Measurements from ENCODE around the gene MAN1C1.
"Not testable (repeated sequence)": the region's sequence is repeated elsewhere in the genome, so short reads cannot be mapped to it uniquely, and the experiment has no call there.

MAN1C1 gene

DNA sequence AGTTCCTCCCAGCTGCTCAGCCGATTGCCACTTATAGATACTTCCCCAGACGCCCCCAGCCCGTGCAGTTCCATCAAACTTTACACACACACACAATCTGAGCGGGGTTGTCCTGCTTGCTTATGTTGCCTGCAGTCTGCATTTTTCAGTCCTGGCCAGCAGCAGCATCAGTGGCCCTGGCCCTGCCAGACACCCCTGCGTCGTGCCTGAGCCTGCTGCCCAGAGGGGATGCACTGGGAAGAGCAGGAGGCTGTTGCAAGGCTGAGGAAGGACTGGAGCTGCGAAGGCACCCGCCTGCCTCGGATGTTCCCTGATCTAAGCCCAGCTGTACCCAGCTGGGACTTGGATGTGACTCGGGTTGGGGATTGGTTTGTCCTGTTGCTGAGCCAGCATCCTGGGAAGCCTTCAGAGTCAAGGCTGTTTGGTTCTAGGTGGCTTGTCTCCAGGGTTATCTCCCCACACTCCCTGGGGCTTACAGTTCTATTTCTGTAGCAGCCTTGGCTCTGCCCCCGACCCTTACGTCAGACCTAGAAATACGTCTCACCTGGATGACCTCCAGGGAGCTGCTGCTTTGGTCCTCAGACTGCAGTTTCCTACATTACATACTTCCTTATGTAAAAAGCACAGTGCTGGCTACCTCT lies 42.3 kb downstream of the MAN1C1 start:
- no peak for DNase-seq

DNA sequence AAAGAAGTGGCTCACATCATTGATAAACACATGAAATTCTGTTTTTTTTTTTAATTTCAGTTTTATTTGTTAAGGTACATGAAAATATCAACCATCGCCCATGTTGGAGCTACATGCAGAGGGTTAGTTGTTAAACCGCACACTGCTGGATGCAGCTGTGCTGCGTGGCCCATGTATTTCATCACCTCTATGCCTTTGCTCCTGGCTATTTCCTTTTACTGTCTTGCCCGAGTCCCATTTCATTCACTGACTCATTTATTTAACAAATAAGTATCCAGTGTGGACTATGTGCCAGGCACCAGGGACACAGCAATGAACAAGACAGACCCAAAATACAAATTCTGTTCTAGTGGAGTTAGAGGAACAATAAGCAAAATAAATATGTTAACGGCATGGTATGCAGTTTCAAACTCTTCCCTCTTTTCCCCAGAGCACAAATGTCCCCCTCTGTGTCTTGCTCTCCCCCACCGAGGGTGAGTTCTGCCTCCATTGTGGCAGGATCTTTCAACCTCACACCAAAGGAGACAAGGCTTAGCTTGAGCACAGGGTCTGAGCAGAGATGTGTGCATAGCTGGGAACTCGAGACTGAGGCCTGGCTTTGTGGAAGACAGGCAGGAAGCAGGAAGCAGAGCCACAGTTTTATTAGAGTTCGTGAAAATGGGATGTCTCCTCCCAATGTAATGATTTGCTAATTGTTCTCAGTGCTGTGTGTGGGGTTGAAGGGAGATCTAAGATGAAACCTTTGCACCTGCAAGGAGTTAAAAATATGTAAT lies 44.6 kb downstream of the MAN1C1 start:
- DNase-seq, result no peak

DNA sequence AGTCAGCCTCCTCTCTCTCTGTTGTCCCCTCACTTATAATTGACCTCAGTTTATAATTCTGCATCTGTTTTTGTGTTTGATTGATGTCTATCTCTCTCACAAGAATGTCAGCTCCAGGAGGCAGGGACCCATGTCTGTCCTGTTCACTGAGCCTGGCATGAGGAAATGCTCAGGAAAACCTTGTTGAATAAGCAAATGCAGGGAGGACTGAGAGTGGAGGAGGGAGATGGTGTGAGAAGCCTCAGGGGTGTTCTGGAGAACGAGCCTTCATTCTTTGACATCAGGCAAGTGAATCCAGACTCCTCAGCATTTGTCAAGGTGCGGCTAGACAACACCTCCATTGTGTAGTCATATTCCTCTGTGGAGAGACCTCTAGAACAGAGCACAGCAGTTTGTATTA lies 45.5 kb downstream of the MAN1C1 start:
- no peak for DNase-seq

DNA sequence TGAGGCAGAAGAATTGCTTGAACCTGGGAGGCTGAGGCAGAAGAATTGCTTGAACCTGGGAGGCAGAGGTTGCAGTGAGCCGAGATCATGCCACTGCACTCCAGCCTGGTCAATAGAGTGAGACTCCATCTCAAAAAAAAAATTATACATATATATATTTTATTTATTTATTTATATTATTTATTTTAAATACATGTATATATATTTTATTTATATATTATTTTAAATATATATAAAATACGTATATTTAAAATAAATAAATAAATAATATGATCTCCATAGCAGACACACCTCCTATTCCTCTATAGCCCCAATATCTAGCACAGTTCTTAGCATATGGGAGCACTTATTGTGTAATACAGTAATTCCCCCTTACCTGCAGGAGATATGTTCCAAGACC lies 46.4 kb downstream of the MAN1C1 start:
- not testable (repeated sequence) for DNase-seq

DNA sequence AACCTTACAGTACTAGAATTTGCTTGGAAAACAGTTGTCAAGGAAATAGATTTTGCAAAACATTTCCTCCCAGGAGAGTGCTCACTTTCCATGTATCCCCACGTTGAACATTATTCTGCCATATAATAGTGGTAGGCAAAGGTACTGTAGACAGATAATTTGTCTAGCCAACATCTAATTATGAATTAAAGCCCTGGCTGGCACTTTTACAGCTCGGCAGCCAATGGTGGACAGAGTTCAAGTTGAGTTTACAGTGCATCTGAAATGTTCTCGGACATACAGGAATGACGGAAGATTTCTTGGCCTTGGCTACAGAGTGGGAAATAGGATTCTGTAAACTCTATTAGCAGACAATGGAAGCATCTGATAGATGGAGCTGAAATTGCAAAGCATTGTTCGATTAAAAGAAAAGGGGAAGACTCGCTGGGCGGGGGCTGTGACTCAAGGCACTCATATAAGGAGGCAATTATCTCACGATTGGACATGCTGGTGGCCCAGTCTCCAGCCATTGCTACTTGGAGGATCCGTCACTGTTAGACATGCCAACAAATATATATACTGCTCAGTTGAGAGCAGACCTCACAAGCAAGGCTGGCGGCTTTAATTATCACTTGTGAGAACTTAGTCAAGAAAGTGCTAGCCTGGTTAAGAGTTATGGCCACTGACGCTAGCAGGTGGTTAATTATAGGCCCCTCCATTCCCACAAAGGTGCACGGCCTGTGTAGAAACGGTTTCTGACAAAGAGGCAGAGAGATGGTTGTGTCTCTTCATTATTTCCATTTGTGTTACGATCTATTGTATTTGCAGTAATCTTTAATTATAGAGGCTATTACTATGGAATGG lies 48.0 kb downstream of the MAN1C1 start:
- no peak for DNase-seq

DNA sequence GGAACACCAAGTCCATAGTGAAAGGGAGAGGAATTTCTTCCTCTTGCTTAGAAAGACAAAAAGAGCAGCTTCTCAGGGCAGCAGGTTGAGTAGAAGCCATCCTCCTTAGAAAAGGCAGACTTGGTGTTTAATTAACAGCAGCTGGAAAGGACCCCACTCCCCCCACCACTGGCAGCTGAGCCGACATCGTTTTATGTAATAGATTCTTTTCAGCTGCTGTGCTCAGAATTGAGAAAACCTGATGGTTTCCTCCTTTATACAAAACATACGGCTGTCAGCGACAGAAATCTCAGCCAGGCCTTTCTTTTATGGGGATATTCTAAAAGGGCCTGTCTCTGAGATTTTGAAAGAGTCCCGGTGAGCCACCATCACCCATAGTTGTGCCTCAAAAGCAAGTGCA lies 49.9 kb downstream of the MAN1C1 start:
- DNase-seq, result no peak

DNA sequence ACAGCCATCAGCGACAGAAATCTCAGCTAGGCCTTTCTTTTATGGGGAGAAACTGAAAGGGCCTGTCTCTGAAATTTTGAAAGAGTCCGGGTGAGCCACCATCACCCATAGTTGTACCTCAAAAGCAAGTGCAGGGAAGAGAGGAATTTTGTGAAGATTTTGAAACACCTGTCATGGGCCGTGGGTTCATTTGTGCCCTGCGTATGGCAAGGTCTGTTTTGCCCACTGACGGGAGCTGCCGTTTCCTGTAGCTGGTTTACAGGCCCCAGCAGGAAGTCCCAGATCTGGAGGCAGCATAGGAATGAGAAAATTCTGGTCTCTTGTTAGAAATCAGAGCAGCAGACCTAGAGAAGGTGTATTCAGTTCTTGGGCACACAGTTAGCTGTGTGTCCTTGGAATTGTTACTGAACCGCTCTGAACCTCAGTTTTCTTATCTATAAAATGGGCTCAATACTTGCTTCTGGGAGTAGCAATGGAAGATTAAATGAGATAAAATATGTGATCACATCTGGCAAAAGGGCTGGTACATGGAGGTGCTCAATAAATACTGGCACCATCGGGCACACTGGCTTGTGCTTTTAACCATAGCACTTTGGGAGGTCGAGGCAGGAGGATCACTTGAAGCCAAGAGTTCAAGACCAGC lies 52.5 kb downstream of the MAN1C1 start:
- no peak for DNase-seq

DNA sequence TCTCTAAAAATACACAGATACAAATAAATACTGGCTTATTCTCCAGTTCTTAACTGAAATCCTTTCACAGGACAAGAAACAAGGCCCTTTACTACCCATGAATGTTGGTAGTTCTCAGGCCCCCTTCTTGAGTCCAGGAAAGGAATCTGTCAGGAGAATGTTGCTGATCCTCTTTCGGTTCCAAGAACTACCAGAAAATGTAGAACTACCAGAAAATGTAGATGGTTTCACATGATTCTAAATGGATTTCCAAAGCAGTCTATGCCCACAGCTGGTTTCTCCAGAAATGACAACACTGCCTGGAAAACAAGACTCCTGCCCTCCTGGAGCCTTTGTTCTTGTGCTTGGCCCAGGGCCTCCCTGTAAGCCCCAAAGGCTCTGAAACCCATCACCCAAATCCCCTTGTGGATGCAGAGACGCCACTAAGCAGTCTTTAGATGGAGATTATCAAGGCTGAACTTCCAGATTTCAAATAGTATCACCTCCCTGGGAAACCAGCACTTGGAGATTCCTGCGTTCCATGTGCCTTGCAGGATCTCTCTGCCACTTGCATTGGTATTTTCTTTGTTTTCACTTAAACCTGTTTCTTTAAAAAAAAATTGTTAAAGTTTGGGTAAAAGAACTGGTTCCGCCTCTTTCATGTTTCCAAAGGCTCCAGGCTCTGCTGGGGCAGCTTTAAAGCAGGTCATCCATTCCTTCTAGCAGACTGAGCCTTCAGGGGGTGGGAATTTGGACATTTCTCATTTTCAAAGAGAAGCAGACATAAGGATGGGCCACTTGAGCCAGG lies 53.4 kb downstream of the MAN1C1 start:
- DNase-seq, result no peak

DNA sequence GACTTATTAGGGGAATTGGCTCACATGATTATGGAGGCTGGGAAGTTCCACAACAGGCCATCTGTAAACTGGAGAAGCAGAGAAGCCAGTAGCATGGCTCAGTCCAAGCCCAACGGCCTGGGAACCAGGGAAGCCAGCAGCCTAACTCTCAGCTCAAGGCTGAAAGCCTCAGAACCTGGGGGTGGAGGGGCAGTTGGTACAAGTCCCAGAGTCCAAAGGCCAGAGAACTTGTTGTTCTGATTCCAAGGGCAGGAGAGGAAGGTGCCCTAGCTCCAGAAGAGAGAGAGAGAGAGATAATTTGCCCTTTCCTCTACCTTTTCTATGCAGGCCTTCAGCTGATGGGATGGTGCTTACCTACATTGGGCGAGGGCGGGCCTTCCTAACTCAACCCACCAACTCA lies 55.3 kb downstream of the MAN1C1 start:
- no peak for DNase-seq

DNA sequence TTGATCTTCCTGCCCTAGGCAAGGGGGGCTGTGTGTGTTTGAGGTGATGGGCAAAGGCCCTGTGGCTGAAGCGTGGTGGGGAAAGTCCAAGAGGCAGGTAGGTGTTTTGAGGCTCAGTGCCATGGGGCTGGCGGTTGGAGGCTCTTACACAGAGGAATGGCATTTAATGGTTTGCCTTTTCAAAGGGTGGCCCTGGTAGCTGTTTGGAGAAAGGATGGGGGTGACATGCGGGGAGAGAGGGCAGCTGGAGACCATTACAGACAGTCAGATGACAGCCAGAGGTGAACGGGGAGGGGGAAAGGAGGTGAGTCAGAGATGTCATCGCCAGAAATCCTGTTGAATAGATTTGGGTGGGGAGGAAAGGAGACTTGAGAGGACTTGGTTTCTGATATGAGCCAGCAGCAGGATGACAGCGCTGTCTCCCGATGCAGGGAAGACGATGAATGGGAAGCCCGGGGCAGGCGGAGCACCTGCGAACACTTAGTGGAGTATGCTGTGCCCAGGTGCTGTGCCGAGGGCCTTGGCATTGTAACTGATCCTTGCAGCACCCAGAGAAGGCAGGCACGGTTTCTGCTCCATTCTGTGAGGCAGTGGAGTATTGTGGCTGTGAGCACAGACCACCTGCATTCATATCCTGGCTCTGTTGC lies 56.3 kb downstream of the MAN1C1 start:
- DNase-seq, result no peak

DNA sequence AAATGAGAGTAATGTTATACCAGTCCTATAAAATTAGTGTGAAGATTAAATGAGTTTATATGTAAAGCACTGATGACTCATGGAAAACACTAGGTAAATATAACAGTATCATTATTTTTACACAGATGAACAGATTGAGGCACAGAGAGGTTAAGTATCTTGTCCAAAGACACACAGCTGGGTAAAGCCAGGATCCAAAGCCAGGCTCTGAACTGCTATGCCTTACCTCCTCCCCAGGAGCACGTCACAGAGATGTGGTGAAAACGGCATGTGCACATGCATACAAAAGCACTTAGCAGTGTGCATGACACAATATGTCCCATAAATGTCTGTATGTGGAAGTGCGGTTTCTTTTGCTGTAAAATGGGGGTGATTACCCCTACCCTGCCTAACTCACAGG lies 56.9 kb downstream of the MAN1C1 start:
- no peak for DNase-seq

DNA sequence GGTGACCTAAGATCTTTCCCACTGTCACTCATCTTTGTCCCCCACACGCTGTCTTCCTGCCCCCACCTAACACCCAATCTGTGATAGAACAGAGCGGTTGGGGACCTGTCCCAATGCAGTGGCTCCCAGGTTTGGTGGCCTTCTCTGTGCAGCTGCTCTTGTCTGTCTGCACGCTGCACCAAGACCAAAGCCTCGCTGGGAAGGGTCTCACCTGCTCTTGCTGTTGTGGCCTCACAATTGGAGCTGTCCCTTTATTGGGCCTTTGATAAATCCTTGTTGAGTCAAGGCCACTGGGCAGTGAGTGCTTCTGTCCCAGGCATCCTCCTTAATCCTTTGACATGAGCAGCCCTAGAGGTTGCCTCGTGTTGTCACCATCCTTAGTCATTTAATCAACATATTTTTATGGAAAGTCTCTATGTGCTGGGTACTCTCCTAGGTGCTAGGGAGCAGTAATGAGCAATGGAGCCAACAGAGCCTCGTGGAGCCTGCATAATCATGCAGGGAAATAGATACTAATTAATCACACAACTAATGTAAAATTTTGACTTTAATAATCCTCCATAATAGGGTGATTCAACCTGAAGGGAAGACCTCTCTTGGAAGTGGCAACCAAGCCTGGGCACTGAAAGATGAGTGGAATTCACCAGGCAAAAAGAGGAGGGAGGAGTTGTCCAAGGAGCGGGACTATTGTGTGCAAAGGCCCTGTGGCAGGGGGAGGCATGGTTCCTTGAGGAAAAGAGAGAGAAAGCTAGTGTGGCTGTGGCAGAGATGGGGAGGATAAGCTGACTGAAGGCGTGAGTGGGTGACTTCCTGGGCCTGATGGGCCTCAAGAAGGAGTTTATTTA lies 57.6 kb downstream of the MAN1C1 start:
- no peak for DNase-seq

DNA sequence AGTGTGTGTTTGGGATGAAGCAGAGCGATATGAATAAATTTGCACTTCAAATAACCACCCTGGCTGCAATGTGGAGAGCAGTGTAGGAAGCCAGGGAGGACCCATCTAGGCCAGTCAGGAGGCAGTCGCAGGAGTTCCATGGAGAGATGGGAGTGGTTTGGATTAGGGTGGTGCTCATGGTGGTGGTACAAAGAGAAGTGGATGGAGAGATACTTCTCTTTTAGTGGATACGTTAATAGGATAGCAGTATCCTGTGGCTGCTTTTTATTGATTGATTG lies 58.2 kb downstream of the MAN1C1 start:
- no peak for DNase-seq

DNA sequence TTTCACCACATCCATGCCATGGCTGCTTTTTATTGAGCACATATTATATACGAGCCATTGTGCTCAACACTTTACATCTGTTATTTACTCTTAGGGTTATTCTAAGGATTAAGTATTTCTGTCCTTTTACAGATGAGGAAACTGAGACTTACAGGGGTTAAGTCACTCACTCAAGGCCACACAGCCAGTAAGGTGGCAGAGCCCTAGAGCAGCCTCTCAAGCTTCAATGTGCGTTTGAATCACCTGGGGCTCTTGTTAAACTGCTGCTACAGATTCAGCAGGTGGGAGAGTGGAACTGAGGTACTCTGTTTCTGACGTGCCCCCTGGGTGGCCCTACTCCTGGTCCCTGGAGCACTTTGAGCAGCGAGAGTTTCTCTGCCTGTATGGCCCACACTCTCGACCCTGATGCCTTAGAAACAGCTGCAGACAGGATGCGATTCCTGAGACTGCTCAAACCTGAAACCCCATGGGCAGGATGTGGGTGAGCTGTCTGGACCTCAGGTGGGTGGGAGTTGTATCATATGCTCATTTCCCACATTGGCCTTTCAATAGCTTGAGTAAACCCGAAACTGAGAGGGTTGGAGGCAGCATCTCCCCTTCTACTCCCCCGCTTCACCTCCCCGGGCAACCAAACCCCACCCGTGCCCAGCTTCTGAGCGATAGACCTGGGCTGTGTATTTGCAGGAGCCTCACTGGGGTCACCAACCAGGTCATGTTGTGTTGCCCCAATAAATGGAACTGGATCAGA lies 59.3 kb downstream of the MAN1C1 start:
- DNase-seq, result peak; percentile 58

DNA sequence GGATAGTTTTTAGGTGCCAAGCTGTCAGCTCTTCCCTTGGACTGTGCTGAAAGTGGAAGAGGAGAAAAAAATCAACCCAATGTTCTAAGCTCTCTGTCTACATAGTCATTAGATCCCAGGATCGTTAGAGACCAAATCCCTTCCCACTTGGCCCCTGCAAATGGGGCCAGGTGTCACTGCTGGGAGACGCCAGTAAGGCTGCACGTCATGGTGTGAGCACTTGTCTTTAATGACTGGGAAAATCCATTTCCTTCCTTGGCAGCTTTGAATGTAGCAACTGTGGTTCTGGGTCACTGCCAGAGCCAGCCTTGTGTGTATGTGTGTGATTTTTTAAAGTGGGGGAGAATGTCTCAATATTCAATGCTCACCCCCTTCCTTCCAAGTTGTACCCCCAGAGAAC lies 59.9 kb downstream of the MAN1C1 start:
- DNase-seq, result no peak

DNA sequence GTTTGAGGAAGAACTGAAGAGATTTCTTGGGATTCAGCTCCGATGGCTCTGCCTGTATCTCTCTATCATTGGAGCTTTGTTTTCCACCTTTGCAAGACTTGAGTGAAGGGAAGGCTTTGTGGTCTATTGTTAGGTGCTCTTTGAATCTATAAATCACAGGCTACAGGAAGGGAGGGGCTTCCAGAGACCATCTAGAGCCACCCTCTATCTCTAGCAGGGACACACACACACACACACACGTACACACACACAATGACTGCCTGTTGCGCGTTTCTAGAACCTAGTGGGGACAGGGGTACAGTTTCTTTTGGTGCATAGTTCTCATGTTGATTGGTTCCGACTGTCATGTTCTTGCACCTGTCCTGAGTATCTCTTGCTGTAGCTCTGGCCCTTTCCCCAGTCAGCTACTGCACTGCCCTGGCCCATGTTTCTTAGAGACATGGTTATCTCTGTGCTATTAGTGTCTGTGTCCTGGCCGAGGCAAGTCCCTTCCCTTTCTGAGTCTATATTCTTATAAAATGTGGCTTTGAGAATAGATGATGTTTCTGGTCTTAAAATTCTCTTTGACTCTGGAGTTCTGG lies 60.7 kb downstream of the MAN1C1 start:
- peak; percentile 29 for DNase-seq

DNA sequence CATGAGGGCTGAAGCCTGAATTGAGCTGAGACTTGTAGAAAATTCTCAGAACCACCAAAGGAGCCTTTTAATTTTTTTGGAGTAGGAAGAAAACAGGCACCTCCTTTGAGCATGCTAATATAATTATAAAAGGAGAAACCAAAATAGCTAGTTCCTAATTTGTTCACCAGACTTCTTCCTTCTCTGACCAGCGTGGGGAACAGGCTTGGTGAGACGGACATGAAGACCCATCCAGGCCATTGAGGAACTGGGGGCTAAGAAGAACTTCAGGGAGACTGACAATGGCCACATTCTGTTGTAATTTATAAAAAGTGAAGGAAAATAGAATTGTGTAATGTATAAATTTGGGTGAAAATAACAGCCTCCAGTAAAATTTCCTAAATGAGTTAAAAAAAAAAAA lies 62.6 kb downstream of the MAN1C1 start:
- no peak for DNase-seq

DNA sequence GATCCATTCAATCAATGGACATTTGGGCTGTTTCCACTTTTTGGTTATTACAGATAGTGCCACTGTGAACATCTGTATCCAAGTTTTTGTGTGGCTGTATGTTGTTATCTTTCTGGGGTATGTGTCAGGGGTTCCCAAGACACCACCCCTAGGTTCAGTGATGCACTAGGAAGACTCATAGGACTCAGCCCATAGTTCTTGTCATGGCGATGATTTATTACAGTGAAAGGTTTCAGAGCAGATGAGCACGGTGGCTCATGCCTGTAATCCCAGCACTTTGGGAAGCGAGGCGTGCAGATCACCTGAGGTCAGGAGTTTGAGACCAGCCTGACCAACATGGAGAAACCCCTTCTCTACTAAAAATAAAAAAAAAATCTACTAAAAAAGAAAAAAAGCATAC lies 64.1 kb downstream of the MAN1C1 start:
- DNase-seq, result no peak

DNA sequence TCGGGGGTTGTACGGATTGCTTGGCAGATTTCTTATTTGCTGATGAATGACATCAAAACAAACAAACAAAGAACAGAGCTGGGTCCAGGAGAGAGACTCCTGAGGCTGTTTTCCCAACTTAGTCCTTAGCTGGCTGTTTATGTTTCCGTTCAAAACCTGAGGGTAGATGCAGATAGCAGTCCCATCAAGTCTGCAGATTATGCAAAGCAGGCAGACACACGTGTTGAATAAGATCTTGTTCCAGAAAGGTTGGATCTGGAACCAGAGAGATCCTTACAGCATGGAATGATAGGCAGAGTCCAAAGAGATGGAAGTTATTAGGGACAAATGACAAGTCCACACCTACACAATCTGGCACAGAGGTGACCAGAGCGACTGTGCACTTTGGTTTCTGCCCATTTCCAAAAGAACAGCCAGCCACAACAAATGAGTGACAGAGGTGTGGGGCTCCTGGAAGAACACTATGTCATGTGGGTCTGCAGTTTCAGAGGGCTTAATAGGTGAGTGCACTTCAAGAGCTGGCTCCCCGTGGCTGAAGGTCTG lies 65.5 kb downstream of the MAN1C1 start:
- DNase-seq, result no peak

DNA sequence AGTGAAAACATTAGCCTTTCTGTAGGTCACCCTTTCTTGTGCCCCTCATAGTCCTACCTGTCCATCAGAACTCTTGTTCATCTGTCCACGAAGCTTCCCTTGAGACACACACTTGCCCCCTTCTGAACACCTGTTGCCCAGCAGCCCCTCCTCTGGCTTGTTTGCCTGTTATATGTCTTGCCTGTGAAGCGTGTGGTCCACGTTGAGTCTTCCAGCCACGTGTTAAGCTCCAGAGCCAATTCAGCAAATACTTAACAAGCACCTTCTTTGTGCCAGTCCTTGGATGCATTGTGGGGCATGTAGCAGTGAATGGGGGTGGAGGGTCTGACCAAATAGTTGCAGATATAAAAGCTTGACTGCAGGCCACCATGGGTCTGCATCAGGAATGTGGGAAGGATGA lies 66.6 kb downstream of the MAN1C1 start:
- DNase-seq, result no peak

Measured in activated CD4-positive, alpha-beta T cell treated with anti-CD3 and anti-CD28 coated beads, Interleukin-2, amount 50 U/mL, for 1 hour (primary cell).